ENCODE measurements around the gene TRAPPC2.
"Not testable (repeated sequence)": the region's sequence is repeated elsewhere in the genome, so short reads cannot be mapped to it uniquely, and the experiment has no call there.

TRAPPC2 gene

DNA sequence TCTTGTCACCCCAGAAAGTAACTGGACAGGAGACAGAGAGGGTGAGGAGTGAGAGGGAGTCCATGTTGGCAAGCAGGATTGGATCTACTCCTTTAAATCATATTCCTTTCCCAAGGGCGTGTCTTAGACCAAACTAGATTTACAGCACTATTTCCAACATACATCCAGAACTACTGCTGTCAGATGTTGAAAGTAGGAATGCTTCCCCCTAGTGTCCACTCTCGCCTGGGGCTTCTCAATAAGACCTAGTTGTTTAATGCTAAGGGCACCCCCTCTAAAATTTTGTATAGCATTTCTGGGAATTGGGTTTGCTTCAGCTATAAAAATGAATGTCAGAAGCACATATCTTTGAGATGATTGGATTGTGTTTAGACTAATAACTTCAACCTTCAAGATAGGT, 13.4 kb upstream of the TRAPPC2 start:
- no peak for DNase-seq (ENCODE audit: low read depth)

GRCh38 chrX:13742397-13743176, 8.2 kb upstream of the TRAPPC2 start:
- DNase-seq (ENCODE audit: low read depth), result no peak

GRCh38 chrX:13741695-13742094, 7.3 kb upstream of the TRAPPC2 start:
- no peak for DNase-seq (ENCODE audit: low read depth)

DNA sequence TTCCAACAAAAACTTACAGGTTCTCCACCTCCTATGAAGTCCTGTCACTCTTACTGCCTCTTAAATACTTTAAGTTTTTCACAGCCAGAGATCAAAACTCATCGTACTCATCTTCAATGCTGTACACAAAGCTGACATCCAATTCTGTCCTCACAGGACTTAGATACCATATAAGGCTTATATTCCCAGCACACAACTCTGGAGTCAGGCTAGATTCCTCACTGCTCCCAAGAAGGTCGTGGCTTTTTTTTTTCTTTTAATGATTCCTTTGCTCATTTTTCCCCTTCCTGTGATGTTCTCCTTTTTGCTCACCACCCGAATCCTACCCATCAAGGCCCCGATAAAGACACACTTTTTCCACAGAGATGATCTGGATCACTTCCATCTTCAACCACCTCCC, 914 bp downstream of the TRAPPC2 start:
- DNase-seq (ENCODE audit: low read depth), result no peak

DNA sequence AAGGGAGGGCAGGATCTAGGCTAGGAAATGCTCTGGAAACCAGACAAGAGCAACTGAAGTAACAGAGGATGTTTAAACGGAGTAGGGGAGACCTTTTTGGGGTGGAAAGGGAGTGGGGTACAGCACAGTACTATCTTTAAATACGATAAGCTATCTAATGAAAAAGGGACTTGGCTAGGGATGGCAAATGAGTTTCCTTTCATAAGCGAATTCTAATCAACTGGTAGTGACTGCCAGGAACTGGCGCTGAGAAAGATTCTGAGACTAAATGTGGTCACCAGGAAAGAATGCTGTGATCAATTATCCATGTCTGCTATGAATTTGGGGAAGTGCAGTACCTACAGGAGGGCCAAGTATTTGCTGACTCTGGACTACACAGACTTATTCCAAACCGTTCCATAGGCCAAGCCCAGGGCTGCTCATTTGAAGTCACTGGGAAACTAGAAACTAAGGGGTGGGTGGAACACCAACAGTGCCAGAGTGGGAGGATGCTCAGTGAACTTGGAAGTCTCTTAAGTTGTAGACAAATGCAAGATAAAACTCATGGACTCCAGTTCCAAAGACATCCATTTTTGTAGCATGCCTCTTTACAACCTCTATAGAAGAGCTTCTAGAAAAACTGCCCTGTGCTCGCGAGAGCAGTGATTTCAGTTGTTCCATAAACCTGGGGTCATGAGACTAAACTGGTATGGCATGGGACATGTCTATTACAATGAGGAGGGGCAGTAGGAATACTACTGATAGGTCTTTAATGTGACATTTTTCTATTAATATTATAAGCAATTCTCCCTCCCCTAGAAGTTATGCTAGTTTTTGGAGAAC, 2.0 kb downstream of the TRAPPC2 start:
- DNase-seq (ENCODE audit: low read depth), result no peak

DNA sequence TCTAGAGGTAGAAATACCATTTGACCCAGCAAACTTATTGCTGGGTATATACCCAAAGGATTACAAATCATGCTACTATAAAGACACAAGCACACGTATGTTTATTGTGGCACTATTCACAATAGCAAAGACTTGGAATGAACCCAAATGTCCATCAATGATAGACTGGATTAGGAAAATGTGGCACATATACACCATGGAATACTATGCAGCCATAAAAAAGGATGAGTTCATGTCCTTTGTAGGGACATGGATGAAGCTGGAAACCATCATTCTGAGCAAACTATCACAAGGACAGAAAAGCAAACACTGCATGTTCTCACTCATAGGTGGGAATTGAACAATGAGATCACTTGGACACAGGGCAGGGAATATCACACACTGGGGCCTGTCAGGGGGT, 3.9 kb downstream of the TRAPPC2 start:
- DNase-seq (ENCODE audit: low read depth), result not testable (repeated sequence)

- not testable (repeated sequence) for DNase-seq (ENCODE audit: low read depth)
Observed at GRCh38 chrX:13726583-13726982, 7.8 kb downstream of the TRAPPC2 start.

DNA sequence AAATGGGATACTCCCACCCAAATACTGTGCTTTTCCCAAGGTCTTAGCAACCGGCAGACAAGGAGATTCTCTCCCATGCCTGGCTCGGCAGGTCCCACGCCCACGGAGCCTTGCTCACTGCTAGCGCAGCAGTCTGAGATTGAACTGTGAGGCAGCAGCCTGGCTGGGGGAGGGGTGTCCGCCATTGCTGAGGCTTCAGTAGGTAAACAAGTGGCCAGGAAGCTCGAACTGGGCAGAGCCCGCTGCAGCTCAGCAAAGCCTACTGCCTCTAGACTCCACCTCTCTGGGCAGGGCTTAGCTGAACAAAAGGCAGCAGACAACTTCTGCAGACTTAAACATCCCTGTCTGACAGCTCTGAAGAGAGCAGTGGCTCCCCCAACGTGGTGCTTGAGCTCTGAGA, 9.5 kb downstream of the TRAPPC2 start:
- not testable (repeated sequence) for DNase-seq (ENCODE audit: low read depth)

- no peak for DNase-seq (ENCODE audit: low read depth)
Observed at GRCh38 chrX:13721819-13722519, 12.5 kb downstream of the TRAPPC2 start.

DNA sequence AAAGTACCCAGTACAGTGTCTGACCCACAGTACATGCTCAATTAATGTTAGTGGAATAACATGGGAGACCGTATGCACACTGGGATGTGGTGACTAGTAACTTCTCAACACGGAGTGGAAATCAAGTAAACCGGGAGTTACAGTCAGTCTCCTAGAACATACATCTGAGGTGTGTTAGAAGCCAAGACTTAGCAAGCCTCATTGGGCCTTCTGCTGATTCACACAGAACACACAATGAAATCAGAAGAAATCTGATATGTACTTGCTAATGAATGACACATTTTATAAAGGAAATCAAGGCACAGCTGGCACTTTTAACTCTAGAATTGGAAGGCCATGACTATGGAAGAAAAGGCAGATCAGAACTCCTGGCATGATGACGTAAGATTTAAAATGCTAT, 13.0 kb downstream of the TRAPPC2 start:
- DNase-seq (ENCODE audit: low read depth), result no peak

DNA sequence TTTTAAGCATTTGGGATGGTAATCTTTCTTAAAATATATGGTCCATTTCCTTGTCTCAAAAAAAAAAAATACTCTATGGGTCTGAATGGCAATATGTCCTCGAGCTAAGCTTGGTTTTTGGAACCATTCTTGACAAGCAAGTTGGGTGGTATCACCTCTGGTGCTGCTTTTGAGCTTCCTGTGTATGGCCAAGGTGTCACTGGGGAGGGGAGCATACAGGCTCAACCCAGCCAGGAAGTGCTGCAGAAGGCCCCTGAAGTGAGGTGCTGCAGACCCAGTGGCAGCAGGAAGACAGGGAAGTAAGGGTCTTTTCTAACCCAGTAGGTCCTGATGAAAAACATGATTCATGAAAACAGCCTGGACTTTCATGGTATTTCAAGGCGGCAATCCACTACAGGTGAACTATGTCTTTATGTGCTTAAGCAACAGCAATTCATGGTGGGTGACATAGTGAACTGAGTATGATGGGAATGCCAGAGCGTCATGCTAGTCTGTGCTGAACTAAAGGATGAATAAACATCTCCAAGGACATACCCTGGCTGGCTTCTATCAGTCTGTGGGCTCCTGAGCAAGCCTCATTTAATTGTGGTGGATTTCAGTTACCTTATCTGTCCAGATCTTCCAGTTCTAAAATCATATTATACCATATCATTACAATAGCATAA, 15.1 kb downstream of the TRAPPC2 start:
- DNase-seq (ENCODE audit: low read depth), result no peak

GRCh38 chrX:13717700-13718472, 16.5 kb downstream of the TRAPPC2 start:
- DNase-seq (ENCODE audit: low read depth), result no peak

DNA sequence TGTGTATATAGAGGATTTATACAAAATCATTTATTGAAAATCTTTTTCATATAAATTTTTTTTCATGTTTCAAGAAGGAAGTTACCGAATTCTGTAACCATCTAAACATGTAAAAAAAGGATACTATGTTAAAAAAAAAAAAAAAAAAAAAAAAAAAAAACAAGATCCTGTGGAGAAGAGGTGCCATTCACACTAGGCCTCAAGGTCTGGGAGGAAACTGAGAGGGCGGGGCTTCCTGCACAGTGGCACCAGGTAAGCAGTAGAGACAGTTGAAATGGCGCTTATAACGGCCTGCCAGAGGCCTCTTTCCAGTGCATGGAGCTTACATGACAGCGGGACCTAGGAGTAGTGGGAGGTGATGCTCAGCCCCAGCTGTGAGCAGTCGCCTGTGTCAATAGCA, 17.5 kb downstream of the TRAPPC2 start:
- no peak for DNase-seq (ENCODE audit: low read depth)

DNA sequence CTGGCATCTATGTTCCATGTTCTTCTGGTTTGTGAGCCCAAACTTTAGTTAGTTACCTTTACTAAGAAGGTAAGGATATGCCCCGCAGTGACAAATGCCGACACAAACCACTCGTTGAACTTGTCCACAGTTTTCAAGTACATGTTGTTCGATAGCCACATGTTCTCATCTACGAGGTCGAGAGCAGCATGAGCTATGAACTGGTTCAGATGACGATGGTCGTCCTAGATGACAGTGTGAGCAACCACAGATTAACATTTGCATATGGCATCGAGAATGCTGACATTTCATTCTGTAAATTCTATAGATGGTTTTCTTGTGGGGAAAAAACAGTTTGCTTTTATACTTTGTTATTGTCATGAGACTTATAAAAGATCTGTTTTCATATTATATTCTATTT, 18.0 kb downstream of the TRAPPC2 start:
- no peak for DNase-seq (ENCODE audit: low read depth)

GRCh38 chrX:13711141-13711540, 23.3 kb downstream of the TRAPPC2 start:
- no peak for DNase-seq (ENCODE audit: low read depth)

GRCh38 chrX:13703589-13703988, 30.8 kb downstream of the TRAPPC2 start:
- no peak for DNase-seq (ENCODE audit: low read depth)

DNA sequence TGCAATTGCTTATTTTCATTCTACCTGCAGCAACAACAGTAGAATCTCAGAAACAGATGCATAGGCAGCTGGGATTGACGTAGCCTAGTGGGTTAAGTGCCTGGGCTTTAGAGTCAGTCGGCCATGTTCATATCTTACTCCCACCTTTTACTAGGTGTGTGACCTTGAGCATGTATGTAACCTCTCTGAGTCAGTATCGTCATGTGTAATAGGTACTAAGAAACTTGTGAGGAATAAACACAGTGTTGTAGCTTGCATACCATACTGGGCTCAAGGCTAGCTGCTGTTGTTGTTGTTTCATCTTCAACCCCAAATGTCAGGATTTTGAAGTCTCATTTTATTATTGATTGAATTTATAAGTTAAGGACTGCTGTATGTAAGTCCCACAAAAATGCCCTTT, 31.3 kb downstream of the TRAPPC2 start:
- DNase-seq (ENCODE audit: low read depth), result no peak

DNA sequence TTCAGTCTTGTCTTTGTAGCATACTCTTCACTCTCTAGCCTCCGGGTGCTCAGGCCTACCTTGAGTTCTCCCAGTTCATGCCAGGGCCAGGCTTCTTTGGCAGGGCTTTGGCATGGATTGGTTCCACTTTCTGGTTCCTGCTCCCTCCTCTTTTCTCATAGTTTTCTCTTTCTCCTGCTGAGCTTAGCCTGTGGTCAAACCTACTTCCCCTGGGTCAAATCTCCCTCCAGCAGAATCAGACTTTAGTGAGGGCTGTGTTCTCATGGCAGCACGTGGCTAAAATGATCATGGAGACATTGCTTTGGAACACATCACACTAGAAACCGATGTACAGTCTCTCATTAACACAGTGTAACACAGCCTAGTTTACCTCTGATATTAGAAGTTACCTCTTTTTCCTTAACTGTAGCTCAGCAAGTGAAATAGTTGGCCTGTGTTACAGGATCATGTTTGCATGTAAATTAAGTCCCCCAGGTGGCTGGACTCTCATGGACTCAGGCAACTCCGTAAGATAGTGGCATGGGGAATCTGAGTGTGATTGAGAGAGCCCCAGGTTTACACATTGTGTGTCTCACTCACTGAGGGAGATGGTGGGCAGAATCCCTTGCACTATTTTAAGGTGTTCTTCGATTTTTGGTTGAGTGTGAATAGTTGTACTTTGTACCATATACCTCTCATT, 32.2 kb downstream of the TRAPPC2 start:
- no peak for DNase-seq (ENCODE audit: low read depth)

- DNase-seq (ENCODE audit: low read depth), result no peak
Observed at GRCh38 chrX:13700380-13700779, 34.0 kb downstream of the TRAPPC2 start.

- DNase-seq (ENCODE audit: low read depth), result no peak
Observed at GRCh38 chrX:13699183-13699826, 35.1 kb downstream of the TRAPPC2 start.

All from stimulated activated CD8-positive, alpha-beta memory T cell treated with anti-CD3 and anti-CD28 coated beads, Interleukin-12 subunit alpha, Interleukin-12 subunit beta, amount 100 ng/mL, for 4 hours (primary cell).